Measurements from ENCODE around the gene LRRC30. TPM values are rescaled to one million over a fixed set of nuclear protein-coding genes. Genes with fewer than 3 reads are reported as not detected.

Gene LRRC30
- total and polyA plus RNA-seq, 2 of the 13 experiments (the other 11 are each of a cell fraction or from before 2014, with no cell fraction given) = not detected

DNA sequence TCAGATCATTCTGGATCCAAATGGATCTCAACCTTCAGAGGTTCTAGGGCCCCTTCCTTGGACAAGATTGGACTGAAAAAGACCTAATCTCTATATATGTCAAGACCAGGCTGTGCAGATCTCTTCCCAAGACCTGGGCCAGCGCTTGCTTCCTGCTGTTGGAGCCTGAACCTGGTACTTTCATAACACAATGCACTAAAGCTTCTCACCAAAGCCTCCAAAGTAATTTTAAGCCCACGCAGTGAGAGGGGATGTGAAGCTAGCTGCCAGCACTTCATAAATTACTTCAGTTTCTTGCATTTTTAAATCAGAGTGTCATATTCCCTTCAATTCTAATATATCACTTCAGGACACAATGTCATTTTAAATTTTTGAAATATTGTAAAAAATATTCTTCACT lies 50.7 kb downstream of the LRRC30 start (continued):
- TF ChIP-seq, protein P1, sequence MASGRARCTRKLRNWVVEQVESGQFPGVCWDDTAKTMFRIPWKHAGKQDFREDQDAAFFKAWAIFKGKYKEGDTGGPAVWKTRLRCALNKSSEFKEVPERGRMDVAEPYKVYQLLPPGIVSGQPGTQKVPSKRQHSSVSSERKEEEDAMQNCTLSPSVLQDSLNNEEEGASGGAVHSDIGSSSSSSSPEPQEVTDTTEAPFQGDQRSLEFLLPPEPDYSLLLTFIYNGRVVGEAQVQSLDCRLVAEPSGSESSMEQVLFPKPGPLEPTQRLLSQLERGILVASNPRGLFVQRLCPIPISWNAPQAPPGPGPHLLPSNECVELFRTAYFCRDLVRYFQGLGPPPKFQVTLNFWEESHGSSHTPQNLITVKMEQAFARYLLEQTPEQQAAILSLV (CRISPR knock-in tag; IDR thresholded peaks at IDR 0.05; ENCODE audit: borderline replicate concordance) = no peak
- TF ChIP-seq RBM39 (IDR thresholded peaks at IDR 0.05; ENCODE audit: low read depth, low read length, poor library complexity, severe bottlenecking) (no peak), ZNF124 (CRISPR knock-in tag; IDR thresholded peaks at IDR 0.05) (no peak)

Other genes with a start within 250 kb of the LRRC30 start
- gene LAMA1, start 113.3 kb upstream of the LRRC30 start, total RNA-seq (2016; rRNA removed; fragmentation: Illumina TruSeq; extraction: Trizol) = 0.44 and 0.52 TPM in 2 replicates
- 0.05 TPM in 2 replicates for gene LAMA1, start 113.3 kb upstream of the LRRC30 start, polyA plus RNA-seq (2011; rRNA removed)